Left renal cortex interstitium (tissue), 4 donors: Measurements from ENCODE around the gene EEF2KMT. TPM values are rescaled to one million over a fixed set of nuclear protein-coding genes. Genes with fewer than 3 reads are reported as not detected.
"Not testable (repeated sequence)": the region's sequence is repeated elsewhere in the genome, so short reads cannot be mapped to it uniquely, and the experiment has no call there.

ENCODE experiments used
- DNase-seq, 4 donors: peaks; one replicate each; pipeline ENCODE4 v3.0.0-alpha.2; 2013; ENCODE audit warnings: low read depth in 4 of 4, low spot score in 2 of 4, missing footprints in 1 of 4
- polyA plus RNA-seq, 4 donors: library from polyadenylated mRNA; unstranded; fragments of 120-200 nt; gene quantifications; one replicate each; pipeline ENCODE4 v1.2.1, GENCODE V29; 2013; ENCODE audit not compliant: insufficient read length in 4 of 4

The EEF2KMT gene
- polyA plus RNA-seq, result 10 to 100 TPM; 11.0 to 15.9 (median 13.5) TPM

GRCh38 chr16:5097470-5098220 lies at the start of gene EEF2KMT:
EEF2KMT (minus strand) TSS chr16:5097795; CDS start chr16:5097739, 56 bp downstream.
- DNase-seq, result peak; percentile 86 to 98 (median 94)

GRCh38 chr16:5144621-5144956 lies 47.0 kb upstream of the EEF2KMT start:
- not testable (repeated sequence) for DNase-seq

- no peak for DNase-seq
Measured at GRCh38 chr16:5143761-5144620, 46.4 kb upstream of the EEF2KMT start.

GRCh38 chr16:5140151-5140550 lies 42.6 kb upstream of the EEF2KMT start:
- DNase-seq, result not testable (repeated sequence)

GRCh38 chr16:5134739-5135452 lies 37.3 kb upstream of the EEF2KMT start:
- not testable (repeated sequence) for DNase-seq

GRCh38 chr16:5132915-5133600 lies 35.5 kb upstream of the EEF2KMT start:
- not testable (repeated sequence) for DNase-seq

GRCh38 chr16:5131467-5132004 lies 33.9 kb upstream of the EEF2KMT start:
- DNase-seq, result not testable (repeated sequence)

GRCh38 chr16:5117300-5118087 lies 19.9 kb upstream of the EEF2KMT start:
- DNase-seq, result not testable (repeated sequence)

- DNase-seq, result not testable (repeated sequence)
Measured at GRCh38 chr16:5116780-5117295, 19.2 kb upstream of the EEF2KMT start.

- not testable (repeated sequence) for DNase-seq
Measured at GRCh38 chr16:5110933-5111332, 13.3 kb upstream of the EEF2KMT start.

GRCh38 chr16:5108505-5109158 lies 11.0 kb upstream of the EEF2KMT start:
- no peak for DNase-seq

- DNase-seq, result not testable (repeated sequence)
Measured at GRCh38 chr16:5105039-5105438, 7.4 kb upstream of the EEF2KMT start.

GRCh38 chr16:5103296-5104032 lies 5.9 kb upstream of the EEF2KMT start:
- DNase-seq, result not testable (repeated sequence)

- not testable (repeated sequence) for DNase-seq
Measured at GRCh38 chr16:5099174-5099573, 1.6 kb upstream of the EEF2KMT start.

GRCh38 chr16:5098221-5099159 lies 895 bp upstream of the EEF2KMT start:
- DNase-seq, result peak in 3 of 4 donors; percentile 32 to 58 (median 56)

- not testable (repeated sequence) for DNase-seq
Measured at GRCh38 chr16:5097061-5097469, 530 bp downstream of the EEF2KMT start.
